Measurements from ENCODE around the gene SMIM7. TPM values are rescaled to one million over a fixed set of nuclear protein-coding genes. Genes with fewer than 3 reads are reported as not detected.

Gene SMIM7
- total RNA-seq, 1 experiment from 2014 or later, result 55.9 TPM

- TF ChIP-seq ATF6 (CRISPR knock-in tag; IDR thresholded peaks at IDR 0.05) (no peak), ZNF425 (CRISPR knock-in tag; conservative IDR thresholded peaks at IDR 0.05) (no peak), NFYB (CRISPR knock-in tag; conservative IDR thresholded peaks at IDR 0.05; ENCODE audit: low read depth) (no peak), ERG (CRISPR knock-in tag; IDR thresholded peaks at IDR 0.05) (no peak), ELF4 (CRISPR knock-in tag; IDR thresholded peaks at IDR 0.05; ENCODE audit: low read depth) (no peak), ATF2 (CRISPR knock-in tag; IDR thresholded peaks at IDR 0.05; ENCODE audit: borderline replicate concordance, low read depth) (no peak), ZNF532 (CRISPR knock-in tag; IDR thresholded peaks at IDR 0.05; ENCODE audit: borderline replicate concordance) (no peak), KAT7 (CRISPR knock-in tag; IDR thresholded peaks at IDR 0.05; ENCODE audit: borderline replicate concordance) (no peak), TEAD4 (CRISPR knock-in tag; IDR thresholded peaks at IDR 0.05) (no peak)
Measured at GRCh38 chr19:16628183-16628983, 31.6 kb downstream of the SMIM7 start, which contains the start of gene MED26 (continued).

GRCh38 chr19:16627928-16628182 lies 32.1 kb downstream of the SMIM7 start:
- DNase-seq (ENCODE audit: low spot score), result no peak
- ChIA-PET CTCF (interaction anchor here (0.8 to 1.8 kb wide), 6 partner anchors 10 to 187 kb away, joined by 3 to 4 read pairs (median 3); partner anchors contain the start of gene TMEM38A), POLR2A (interaction anchor here (0.6 to 1.0 kb wide), 2 partner anchors 17 to 29 kb away, joined by 3 to 4 read pairs; no protein-coding TSS in a partner anchor)
- Mint-ChIP-seq H3K4me1 (peaks cover 29% of the 10 kb centered on the region), H3K27me3 (ENCODE audit: low read depth) (no peaks in the 10 kb centered on the region), H3K4me3 (peak overlapping the region; percentile 90), H3K27ac (no peak overlapping the region), H3K9me3 (no peaks in the 10 kb centered on the region), H3K36me3 (peaks cover 14% of the 10 kb centered on the region; the same call in 1 of the 2 replicates)
- TF ChIP-seq ZNF317 (CRISPR knock-in tag; IDR thresholded peaks at IDR 0.05; ENCODE audit: borderline replicate concordance, low read depth) (no peak), USF2 (CRISPR knock-in tag; IDR thresholded peaks at IDR 0.05) (no peak), KAT7 (CRISPR knock-in tag; IDR thresholded peaks at IDR 0.05; ENCODE audit: borderline replicate concordance) (peak; percentile 51; the same call in 1 of the 2 replicates), NR2C2 (CRISPR knock-in tag; IDR thresholded peaks at IDR 0.05) (no peak)
- no peak for ATAC-seq

Measured in WTC11 (cell line).